ENCODE results near the gene LYRM4.

LYRM4 gene

GRCh38 chr6:5247201-5247600 is 13.5 kb downstream of the LYRM4 start:
- ChIA-PET CTCF (interaction anchor here (1.0 to 1.1 kb wide), 2 partner anchors 27 to 104 kb away, joined by 3 to 6 read pairs; no protein-coding TSS in a partner anchor), POLR2A (no interaction called here)
- TF ChIP-seq, protein P1, sequence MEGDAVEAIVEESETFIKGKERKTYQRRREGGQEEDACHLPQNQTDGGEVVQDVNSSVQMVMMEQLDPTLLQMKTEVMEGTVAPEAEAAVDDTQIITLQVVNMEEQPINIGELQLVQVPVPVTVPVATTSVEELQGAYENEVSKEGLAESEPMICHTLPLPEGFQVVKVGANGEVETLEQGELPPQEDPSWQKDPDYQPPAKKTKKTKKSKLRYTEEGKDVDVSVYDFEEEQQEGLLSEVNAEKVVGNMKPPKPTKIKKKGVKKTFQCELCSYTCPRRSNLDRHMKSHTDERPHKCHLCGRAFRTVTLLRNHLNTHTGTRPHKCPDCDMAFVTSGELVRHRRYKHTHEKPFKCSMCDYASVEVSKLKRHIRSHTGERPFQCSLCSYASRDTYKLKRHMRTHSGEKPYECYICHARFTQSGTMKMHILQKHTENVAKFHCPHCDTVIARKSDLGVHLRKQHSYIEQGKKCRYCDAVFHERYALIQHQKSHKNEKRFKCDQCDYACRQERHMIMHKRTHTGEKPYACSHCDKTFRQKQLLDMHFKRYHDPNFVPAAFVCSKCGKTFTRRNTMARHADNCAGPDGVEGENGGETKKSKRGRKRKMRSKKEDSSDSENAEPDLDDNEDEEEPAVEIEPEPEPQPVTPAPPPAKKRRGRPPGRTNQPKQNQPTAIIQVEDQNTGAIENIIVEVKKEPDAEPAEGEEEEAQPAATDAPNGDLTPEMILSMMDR (IDR thresholded peaks at IDR 0.05; ENCODE audit: insufficient read depth, low read length, missing control alignments) = no peak
- H3K4me3 ChIP-seq (ENCODE audit: low read depth, low read length) = no peak overlapping the region
- no peak for DNase-seq (ENCODE audit: low read depth, low spot score)

DNA sequence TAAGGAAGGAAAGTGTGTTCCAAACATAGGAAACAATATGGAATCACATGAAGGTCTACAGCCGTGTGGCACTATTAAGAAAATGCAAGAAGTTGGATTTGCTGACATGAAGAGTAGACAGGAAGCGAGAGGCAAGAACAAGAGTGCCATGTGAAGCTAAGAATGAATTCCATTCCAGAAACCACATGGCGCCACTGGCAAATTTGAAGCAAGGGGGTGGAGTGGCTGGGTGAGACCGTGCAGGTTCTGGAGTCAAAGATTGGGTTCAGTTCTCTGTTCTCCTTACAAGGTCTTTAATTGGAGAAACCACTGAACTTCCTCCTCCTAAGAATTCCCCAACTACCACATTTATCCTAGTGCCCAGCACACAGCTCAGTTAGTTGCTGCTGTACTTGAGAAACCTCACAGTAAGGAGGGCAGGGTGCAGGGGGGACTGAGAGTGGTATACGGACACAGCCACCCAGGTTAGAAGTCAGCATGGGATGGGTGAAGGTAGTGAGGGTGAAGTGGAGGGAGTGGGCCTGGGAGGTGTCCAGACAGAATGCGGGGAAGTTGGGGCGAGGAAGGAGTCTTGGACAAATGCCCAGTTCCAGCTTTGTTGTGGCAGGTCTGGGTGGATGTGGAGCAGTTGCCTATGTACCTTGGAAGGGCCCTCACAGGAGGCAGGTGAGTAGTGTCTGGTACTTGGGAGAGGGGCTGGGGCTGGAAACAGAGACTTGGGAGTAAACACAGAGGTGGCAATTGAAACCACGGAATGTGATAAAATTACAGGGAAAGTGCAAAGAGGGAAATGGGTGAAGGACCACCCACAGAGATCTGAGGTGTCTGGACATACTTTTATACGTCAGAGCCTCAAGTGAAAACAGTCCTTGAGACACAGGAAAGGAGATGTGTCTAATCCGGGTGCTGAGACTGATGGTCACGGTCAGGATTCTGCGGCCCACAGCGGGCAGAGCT is 14.3 kb downstream of the LYRM4 start:
- CTCF ChIA-PET = interaction anchor here (0.8 to 1.1 kb wide), 3 partner anchors 26 to 103 kb away, joined by 3 to 6 read pairs (median 3); no protein-coding TSS in a partner anchor
- TF ChIP-seq, protein P1 (IDR thresholded peaks at IDR 0.05; ENCODE audit: insufficient read depth, low read length, missing control alignments) = no peak
- DNase-seq (ENCODE audit: low read depth, low spot score) = no peak
- no peak overlapping the region for H3K4me3 ChIP-seq (ENCODE audit: low read depth, low read length)
- POLR2A ChIA-PET = no interaction called here

GRCh38 chr6:5243069-5243468 is 17.7 kb downstream of the LYRM4 start:
- DNase-seq (ENCODE audit: low read depth, low spot score) = no peak
- H3K4me3 ChIP-seq (ENCODE audit: low read depth, low read length) = no peak overlapping the region
- ChIA-PET CTCF (no interaction called here), POLR2A (no interaction called here)
- TF ChIP-seq, protein P1 (IDR thresholded peaks at IDR 0.05; ENCODE audit: insufficient read depth, low read length, missing control alignments) = no peak

GRCh38 chr6:5241252-5241651 is 19.5 kb downstream of the LYRM4 start:
- TF ChIP-seq, protein P1 (IDR thresholded peaks at IDR 0.05; ENCODE audit: insufficient read depth, low read length, missing control alignments) = no peak
- no peak for DNase-seq (ENCODE audit: low read depth, low spot score)
- no peak overlapping the region for H3K4me3 ChIP-seq (ENCODE audit: low read depth, low read length)
- CTCF ChIA-PET = interaction anchor here (0.8 to 1.8 kb wide), 4 partner anchors 10 to 27 kb away, joined by 3 to 5 read pairs (median 4); no protein-coding TSS in a partner anchor
- POLR2A ChIA-PET = no interaction called here

GRCh38 chr6:5238336-5238735 is 22.4 kb downstream of the LYRM4 start:
- CTCF ChIA-PET = no interaction called here
- TF ChIP-seq, protein P1 (IDR thresholded peaks at IDR 0.05; ENCODE audit: insufficient read depth, low read length, missing control alignments) = no peak
- H3K4me3 ChIP-seq (ENCODE audit: low read depth, low read length) = no peak overlapping the region
- DNase-seq (ENCODE audit: low read depth, low spot score) = no peak
- POLR2A ChIA-PET = no interaction called here

GRCh38 chr6:5237805-5238204 is 22.9 kb downstream of the LYRM4 start:
- no peak for DNase-seq (ENCODE audit: low read depth, low spot score)
- POLR2A ChIA-PET = no interaction called here
- TF ChIP-seq, protein P1 (IDR thresholded peaks at IDR 0.05; ENCODE audit: insufficient read depth, low read length, missing control alignments) = no peak
- no peak overlapping the region for H3K4me3 ChIP-seq (ENCODE audit: low read depth, low read length)
- CTCF ChIA-PET = no interaction called here

All from AG04449 (cell line).